ENCODE measurements around the gene APOBEC3A. TPM values are rescaled to one million over a fixed set of nuclear protein-coding genes. Genes with fewer than 3 reads are reported as not detected.

APOBEC3A gene
- polyA plus RNA-seq, 1 of the 3 experiments (the other 2 are of a cell fraction) = not detected

DNA sequence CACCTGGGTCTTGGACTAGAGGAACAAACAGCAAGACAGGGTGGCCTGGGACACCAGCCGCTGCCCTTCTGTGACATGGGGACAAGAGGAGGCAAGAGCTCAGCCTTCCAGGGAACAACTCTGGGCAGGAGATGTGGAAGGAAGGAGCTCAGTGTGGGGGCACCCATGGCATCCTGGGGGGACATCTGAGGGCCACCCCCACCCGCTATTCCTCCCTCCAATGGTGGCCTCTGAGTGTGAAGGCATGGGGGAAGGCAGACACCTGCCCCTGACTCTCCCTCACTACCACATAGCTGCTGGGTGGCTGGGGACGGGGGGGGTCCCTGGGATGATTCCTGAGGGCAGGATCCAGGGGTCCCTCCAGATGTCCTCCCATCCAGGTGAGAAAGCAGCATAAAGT is 29.2 kb downstream of the APOBEC3A start:
- Histone ChIP-seq H3K36me3 (replicated peaks in 1 of 2; ENCODE audit: control insufficient read depth in 1 of 2, insufficient read depth in 2 of 2, low read length in 1 of 2) (no peaks in the 10 kb centered on the region), H3F3A (replicated peaks; ENCODE audit: insufficient read depth) (no peaks in the 10 kb centered on the region), H3K4me2 (no peak overlapping the region), H3K27me3 (ENCODE audit: insufficient read depth) (no peaks in the 10 kb centered on the region), H3K79me2 (ENCODE audit: insufficient read depth) (no peaks in the 10 kb centered on the region), H3K9me2 (no peaks in the 10 kb centered on the region), H3K27ac (ENCODE audit: low read depth in 2 of 2, low read length in 1 of 2) (no peak overlapping the region), H3K9ac (no peak overlapping the region), H4K20me1 (ENCODE audit: insufficient read depth) (no peaks in the 10 kb centered on the region), H3K4me3 (ENCODE audit: low read depth in 2 of 2, low read length in 1 of 2) (no peak overlapping the region), H3K4me1 (ENCODE audit: control insufficient read depth in 1 of 2, insufficient read depth in 2 of 2, low read depth in 1 of 2, low read length in 1 of 2) (no peaks in the 10 kb centered on the region), H2AFZ (ENCODE audit: low read depth) (no peak overlapping the region), H3K9me3 (no peaks in the 10 kb centered on the region)
- DNase-seq = no peak
- ChIA-PET CTCF (no interaction called here), POLR2A (no interaction called here)
- no CpG with 5 or more reads among the region's 3 CpGs for whole genome bisulfite sequencing (ENCODE audit: low lambda C conversion rate)
- TF ChIP-seq RAD21 (IDR thresholded peaks at IDR 0.05; ENCODE audit: low read length) (no peak), FOXM1 (IDR thresholded peaks at IDR 0.05; ENCODE audit: low read depth) (no peak), CHD2 (IDR thresholded peaks at IDR 0.05; ENCODE audit: low read length, partially characterized antibody) (no peak), FOXJ3 (CRISPR knock-in tag; IDR thresholded peaks at IDR 0.05) (no peak), MXI1 (IDR thresholded peaks at IDR 0.05; ENCODE audit: low read depth, low read length) (no peak), GATA2 (CRISPR knock-in tag; IDR thresholded peaks at IDR 0.05) (no peak), RXRA (IDR thresholded peaks at IDR 0.05; ENCODE audit: borderline replicate concordance, low read depth) (no peak), SMC3 (IDR thresholded peaks at IDR 0.05; ENCODE audit: low read depth, low read length) (no peak), RFX5 (IDR thresholded peaks at IDR 0.05; ENCODE audit: low read length) (no peak), SIN3A (IDR thresholded peaks at IDR 0.05; ENCODE audit: borderline replicate concordance, low read depth, low read length) (no peak)
- TF ChIP-seq, protein P1, sequence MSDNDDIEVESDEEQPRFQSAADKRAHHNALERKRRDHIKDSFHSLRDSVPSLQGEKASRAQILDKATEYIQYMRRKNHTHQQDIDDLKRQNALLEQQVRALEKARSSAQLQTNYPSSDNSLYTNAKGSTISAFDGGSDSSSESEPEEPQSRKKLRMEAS (IDR thresholded peaks at IDR 0.05; ENCODE audit: low read depth) = no peak
- TF ChIP-seq, protein P2, sequence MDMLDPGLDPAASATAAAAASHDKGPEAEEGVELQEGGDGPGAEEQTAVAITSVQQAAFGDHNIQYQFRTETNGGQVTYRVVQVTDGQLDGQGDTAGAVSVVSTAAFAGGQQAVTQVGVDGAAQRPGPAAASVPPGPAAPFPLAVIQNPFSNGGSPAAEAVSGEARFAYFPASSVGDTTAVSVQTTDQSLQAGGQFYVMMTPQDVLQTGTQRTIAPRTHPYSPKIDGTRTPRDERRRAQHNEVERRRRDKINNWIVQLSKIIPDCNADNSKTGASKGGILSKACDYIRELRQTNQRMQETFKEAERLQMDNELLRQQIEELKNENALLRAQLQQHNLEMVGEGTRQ (IDR thresholded peaks at IDR 0.05; ENCODE audit: borderline replicate concordance, low read depth, low read length) = no peak
- TF ChIP-seq, protein P3, sequence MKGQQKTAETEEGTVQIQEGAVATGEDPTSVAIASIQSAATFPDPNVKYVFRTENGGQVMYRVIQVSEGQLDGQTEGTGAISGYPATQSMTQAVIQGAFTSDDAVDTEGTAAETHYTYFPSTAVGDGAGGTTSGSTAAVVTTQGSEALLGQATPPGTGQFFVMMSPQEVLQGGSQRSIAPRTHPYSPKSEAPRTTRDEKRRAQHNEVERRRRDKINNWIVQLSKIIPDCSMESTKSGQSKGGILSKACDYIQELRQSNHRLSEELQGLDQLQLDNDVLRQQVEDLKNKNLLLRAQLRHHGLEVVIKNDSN (IDR thresholded peaks at IDR 0.05; ENCODE audit: borderline replicate concordance, low read depth) = no peak
- TF ChIP-seq, protein P4, sequence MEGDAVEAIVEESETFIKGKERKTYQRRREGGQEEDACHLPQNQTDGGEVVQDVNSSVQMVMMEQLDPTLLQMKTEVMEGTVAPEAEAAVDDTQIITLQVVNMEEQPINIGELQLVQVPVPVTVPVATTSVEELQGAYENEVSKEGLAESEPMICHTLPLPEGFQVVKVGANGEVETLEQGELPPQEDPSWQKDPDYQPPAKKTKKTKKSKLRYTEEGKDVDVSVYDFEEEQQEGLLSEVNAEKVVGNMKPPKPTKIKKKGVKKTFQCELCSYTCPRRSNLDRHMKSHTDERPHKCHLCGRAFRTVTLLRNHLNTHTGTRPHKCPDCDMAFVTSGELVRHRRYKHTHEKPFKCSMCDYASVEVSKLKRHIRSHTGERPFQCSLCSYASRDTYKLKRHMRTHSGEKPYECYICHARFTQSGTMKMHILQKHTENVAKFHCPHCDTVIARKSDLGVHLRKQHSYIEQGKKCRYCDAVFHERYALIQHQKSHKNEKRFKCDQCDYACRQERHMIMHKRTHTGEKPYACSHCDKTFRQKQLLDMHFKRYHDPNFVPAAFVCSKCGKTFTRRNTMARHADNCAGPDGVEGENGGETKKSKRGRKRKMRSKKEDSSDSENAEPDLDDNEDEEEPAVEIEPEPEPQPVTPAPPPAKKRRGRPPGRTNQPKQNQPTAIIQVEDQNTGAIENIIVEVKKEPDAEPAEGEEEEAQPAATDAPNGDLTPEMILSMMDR (IDR thresholded peaks at IDR 0.05) = no peak
- TF ChIP-seq, protein P5, sequence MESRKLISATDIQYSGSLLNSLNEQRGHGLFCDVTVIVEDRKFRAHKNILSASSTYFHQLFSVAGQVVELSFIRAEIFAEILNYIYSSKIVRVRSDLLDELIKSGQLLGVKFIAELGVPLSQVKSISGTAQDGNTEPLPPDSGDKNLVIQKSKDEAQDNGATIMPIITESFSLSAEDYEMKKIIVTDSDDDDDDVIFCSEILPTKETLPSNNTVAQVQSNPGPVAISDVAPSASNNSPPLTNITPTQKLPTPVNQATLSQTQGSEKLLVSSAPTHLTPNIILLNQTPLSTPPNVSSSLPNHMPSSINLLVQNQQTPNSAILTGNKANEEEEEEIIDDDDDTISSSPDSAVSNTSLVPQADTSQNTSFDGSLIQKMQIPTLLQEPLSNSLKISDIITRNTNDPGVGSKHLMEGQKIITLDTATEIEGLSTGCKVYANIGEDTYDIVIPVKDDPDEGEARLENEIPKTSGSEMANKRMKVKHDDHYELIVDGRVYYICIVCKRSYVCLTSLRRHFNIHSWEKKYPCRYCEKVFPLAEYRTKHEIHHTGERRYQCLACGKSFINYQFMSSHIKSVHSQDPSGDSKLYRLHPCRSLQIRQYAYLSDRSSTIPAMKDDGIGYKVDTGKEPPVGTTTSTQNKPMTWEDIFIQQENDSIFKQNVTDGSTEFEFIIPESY (IDR thresholded peaks at IDR 0.05; ENCODE audit: borderline replicate concordance, low read depth) = no peak
